Stimulated activated CD8-positive, alpha-beta memory T cell treated with anti-CD3 and anti-CD28 coated beads, Interleukin-7, amount 100 ng/mL, for 24 hours (primary cell): ENCODE results near the gene KREMEN1.

Source experiments
- DNase-seq: peaks from one replicate; pipeline ENCODE4 v3.0.0-alpha.2; 2020; ENCODE audit warnings: low read depth

KREMEN1 gene

GRCh38 chr22:29128891-29129807, 56.3 kb downstream of the KREMEN1 start:
- no peak for DNase-seq

- DNase-seq, result no peak
Measured at GRCh38 chr22:29129808-29130140, 56.9 kb downstream of the KREMEN1 start.

GRCh38 chr22:29130476-29130875, 57.6 kb downstream of the KREMEN1 start:
- no peak for DNase-seq

- DNase-seq, result no peak
Measured at GRCh38 chr22:29133603-29134133, 60.8 kb downstream of the KREMEN1 start.

- no peak for DNase-seq
Measured at GRCh38 chr22:29134448-29134847, 61.6 kb downstream of the KREMEN1 start.

GRCh38 chr22:29136782-29137700, 64.2 kb downstream of the KREMEN1 start:
- no peak for DNase-seq

- no peak for DNase-seq
Measured at GRCh38 chr22:29138556-29139305, 65.9 kb downstream of the KREMEN1 start.

DNA sequence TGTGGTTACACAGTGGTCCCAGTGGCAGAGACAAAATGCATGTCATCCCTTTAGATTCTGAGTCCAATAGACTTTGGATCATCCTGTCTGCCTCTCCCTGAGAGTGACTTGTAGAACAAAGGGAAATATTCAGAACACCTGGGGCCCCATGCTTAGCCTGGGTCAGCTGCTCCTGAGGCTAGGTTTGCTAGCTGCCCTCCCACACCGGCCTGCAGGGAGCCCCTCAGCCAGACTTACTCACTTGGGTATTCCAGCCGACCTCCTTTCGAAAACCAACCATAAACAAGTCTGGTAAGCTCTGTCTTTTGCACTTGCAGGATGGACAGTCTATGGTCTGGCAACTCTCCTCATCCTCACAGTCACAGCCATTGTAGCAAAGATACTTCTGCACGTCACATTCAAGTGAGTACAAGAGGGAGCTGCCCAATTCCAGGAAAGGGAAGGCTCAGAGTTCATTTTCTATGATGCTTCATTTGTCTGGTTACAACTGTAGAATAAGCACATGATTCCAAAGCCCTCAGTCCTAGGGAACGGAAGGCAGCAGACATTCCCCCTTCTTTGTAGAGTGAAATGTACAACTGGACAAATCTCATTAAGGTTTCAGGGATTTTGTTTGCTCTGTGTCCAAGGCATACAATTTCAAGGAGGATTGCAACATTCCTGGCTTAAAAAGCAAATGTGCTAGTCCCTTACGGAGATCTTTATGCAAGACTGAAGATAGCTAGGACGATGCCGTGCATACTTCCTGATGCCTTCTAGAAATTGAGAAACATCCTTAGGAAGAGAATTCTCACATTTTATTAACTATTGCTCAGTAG, 67.3 kb downstream of the KREMEN1 start:
- no peak for DNase-seq

DNA sequence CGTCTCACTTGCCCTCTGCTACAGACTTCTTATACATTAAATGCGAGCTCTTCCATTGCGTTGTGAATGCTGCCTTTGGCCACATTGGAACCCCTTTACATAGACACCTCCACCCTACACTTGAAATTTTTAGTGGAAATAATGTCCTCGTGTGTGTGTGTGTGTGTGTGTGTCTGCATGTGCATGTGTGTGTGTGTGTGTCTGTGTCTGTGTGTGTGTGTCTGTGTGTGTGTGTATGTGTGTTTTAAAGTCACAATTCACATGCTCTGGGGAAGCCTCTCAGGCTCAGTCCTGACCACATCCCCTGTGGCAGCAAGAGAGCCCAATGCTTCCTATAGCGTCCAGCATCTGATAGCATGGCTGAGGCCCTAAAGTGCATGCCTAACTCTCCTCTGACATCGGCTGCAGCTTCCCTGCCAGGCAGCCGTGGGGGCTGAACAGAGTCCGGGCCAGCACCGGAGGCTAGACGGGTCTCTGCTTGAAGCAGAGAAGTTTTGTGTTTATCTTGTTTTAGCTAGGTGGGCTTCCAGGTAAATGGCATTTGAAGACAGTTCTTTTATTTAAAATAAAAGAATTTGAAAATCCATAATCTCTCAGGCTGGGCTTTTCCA, 68.3 kb downstream of the KREMEN1 start:
- DNase-seq, result no peak

DNA sequence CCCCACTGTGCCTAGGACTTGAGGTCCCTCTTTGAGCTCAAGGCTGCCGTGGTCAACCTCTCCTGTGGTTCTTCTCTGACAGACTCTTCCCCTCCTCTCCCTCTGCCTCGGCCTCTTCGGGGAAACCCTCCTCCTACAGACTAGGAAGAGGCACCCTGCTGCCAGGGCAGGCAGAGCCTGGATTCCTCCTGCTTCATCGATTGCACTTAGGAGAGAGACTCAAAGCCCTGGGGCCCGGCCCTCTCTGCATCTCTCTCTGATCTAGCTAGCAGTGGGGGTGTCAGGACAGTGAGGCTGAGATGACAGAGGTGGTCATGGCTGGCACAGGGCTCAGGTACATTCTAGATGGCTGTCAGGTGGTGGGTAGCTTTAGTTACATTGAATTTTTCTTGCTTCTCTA, 69.3 kb downstream of the KREMEN1 start:
- no peak for DNase-seq

- no peak for DNase-seq
Measured at GRCh38 chr22:29143941-29144785, 71.3 kb downstream of the KREMEN1 start.

DNA sequence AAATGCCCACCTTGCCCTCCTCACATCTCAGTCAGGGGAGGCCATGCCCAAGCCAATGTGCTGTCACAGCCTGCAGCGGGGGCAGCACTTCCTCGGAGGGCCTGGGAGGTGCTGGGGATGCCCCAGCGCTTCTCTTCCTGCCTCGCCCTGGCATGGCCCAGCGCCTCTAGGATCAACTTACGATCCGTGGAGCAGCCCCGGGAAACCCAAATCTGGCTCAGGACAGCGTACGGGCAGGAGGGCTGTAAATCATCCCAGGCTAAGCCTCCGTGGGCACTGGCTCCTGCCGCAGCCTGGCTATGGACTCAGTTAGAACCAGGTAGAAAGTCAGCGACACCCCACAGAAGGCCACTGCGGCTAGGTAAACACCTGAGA, 71.9 kb downstream of the KREMEN1 start:
- DNase-seq, result no peak

DNA sequence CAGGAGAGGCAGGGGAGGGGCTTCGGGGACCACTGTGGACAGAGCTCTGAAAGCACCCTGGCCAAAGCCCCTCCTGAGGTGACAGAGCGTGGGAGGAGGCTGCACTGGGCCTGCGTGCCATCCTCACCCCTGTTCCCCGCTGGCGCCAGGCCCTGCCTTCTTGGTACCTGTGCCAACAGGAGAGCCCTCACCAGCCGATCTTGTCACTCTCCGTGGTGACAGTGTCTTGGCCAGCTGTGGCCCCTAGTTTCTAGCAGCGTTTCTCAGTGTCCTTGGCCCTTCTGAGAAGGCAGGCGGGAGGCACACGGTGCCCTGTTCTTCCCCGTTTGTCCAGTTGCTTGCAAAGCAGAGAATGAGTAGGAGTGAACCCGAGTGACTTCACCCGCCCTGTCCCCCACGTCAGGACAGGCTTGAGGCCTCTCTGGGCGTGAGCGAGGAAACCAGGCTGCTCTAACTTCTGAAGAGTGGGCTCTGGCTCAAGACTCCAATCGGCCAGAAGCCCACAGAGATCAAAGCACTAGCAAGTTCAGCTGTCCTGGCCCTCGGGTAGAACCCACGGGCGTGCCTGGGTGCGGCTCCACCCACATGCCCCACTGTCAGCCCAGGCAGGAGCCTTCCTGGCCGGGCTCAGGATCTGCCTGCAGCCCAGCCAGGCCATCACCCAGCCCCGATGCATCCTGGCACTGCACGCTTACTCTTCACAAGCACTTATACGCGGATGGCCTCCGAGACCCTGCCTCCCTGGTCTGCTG, 72.7 kb downstream of the KREMEN1 start:
- no peak for DNase-seq

DNA sequence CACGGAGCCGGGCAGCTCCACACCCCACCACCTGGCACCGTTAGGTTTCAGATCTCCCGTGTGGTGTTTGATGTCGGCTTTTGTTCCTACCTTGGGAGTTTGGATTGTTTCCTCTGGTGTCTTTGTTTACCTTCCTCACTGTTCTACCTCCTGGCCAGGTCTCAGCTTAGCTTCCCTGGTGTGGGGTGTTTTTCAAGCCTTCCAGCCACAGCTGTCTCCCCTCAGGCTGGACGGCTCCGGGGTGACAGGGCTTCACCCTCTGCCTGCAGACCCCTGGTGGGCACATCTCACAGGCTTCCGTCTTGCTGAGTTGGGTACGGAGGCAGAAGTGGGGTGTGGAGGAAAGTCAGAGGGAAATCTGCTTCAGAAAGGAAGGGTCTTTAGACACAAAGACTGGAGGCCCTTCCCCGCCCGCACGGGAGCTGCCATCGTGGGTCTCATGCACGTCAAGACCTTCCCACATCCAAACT, 73.3 kb downstream of the KREMEN1 start:
- DNase-seq, result no peak

DNA sequence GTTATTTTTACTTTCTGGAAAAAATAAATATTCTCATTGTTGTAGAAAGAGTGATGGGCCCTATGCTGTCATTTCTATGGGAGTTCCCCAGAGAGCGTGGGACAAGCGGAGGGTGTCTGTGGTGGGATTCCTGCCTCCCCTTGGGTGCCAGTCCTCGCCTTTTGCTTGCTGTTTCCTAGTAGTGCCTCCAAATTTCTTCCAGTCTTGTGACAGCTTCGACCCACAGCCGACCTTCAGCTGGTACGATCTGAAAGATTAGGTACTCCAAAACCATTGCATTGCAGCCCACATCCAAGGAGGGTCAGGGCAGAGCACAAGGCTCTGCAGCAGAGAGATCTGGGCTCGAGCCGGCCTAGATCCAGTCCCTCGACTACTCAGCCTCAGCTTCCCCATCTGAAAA, 73.9 kb downstream of the KREMEN1 start:
- DNase-seq, result no peak

DNA sequence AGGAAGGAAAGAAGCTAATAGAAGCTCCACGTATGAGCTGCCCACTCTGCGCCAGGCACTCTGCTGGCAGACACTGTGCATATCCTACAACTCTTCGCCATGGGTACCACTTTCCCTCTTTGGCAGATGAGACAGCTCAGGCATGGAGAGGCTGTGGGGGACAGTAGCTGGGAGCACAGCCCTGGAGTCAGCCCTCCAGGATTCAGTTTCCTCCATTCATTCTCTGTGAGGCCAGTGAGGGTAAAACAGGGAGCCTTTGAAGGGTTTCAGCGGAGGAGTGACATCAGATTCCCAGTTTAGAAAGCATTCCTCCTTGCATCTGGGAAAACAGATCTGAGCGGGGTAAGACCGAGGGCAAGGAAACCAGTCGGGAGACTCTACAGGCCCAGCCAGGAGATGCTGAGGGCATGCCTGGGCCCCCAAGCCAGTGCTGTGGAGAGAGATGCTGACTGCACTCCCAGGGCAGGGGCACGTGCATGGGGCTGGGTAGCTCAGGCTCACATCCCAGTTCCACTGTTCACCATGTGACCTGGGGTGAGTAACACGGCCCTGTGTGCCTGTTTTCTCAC, 74.6 kb downstream of the KREMEN1 start:
- no peak for DNase-seq

DNA sequence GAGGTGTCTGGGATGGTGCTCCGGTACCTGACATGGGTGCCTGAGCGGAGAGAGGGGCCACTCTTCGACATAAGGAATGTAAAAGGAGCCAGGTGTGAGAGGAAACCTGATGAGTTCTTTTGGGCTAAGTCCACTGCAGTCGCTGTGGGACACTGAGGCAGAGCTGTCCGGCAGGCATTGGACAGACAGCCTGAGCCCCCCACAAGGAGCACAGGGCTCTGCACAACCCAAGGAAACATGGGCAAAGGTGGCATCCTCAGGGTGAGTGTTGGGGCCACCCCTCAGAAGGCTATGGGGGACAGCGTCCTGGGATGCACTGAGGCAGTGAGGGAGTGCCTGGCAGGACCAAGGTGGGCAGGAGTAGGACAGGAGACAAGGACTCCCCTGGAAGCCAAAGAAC, 75.2 kb downstream of the KREMEN1 start:
- no peak for DNase-seq

DNA sequence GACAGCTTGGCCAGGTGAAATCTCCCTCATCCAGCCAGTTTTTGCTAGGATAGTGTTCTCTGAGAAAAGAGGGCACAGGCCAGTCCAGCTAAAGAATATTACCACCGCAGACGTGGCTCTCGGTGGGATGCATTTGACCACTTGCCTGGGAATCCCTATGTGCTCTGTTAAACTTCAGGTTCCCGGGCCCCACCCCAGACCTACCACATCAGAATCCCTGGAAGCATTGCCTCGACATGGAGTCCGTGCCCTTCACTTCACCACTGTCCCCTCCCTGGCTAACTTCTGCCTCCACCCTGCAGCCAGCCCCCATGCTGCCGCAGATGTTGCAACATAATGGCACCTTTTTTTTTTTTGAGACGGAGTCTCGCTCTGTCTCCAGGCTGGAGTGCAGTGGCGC, 76.0 kb downstream of the KREMEN1 start:
- DNase-seq, result no peak
